K562 (cell line): ENCODE results near the gene CALU. TPM values are rescaled to one million over a fixed set of nuclear protein-coding genes. Genes with fewer than 3 reads are reported as not detected.

ENCODE experiments used
- CBX3 ChIP-seq, 2 experiments: IDR thresholded peaks; 1 replicate in 1 of 2; 2 replicates in 1 of 2; pipeline ENCODE4 v1.6.1; 2012; ENCODE audit warnings: inconsistent platforms in 2 of 2, low read length in 2 of 2, borderline replicate concordance in 1 of 2, control low read depth in 1 of 2
- CCAR2 ChIP-seq: fragments of 200-400 bp; formaldehyde crosslinking; IDR thresholded peaks from 2 replicates; pipeline ENCODE4 v1.6.1; 2017; ENCODE audit warnings: mild to moderate bottlenecking, low read depth, low read length
- ESRRB ChIP-seq: fragments of 250-450 bp; sonication (Bioruptor Pico); IDR thresholded peaks from 2 replicates; pipeline ENCODE4 v1.5.0; 2020; ENCODE audit warnings: mild to moderate bottlenecking, moderate library complexity, borderline replicate concordance
- GATAD2A ChIP-seq: fragments of 450-650 bp; IDR thresholded peaks from 2 replicates; pipeline ENCODE4 v1.6.1; 2017
- HDAC2 ChIP-seq: fragments of 450-650 bp; IDR thresholded peaks from 2 replicates; pipeline ENCODE4 v1.6.1; 2016; ENCODE audit warnings: mild to moderate bottlenecking
- HOXB6 ChIP-seq: fragments of 250-450 bp; sonication (Bioruptor Pico); IDR thresholded peaks from 2 replicates; pipeline ENCODE4 v1.5.1; 2022; ENCODE audit warnings: mild to moderate bottlenecking, borderline replicate concordance
- IRF2 ChIP-seq: sonication (generic); formaldehyde crosslinking; IDR thresholded peaks from 2 replicates; pipeline ENCODE4 v1.8.1; 2022; ENCODE audit warnings: mild to moderate bottlenecking, missing genetic modification reagents
- KDM4B ChIP-seq, 2 experiments: fragments of 450-650 bp in 1 of 2; sonication (generic) in 1 of 2; IDR thresholded peaks; 2 replicates each; pipeline ENCODE4 v1.6.1; 2016 to 2017; ENCODE audit warnings: borderline replicate concordance in 2 of 2, antibody characterized with exemption in 1 of 2, low read depth in 1 of 2, mild to moderate bottlenecking in 1 of 2
- MYC ChIP-seq, 2 experiments: fragments of 250-450 bp in 1 of 2; sonication (Bioruptor Pico) in 1 of 2; IDR thresholded peaks; 2 replicates each; pipeline versions ENCODE4 v1.5.1 to v1.6.1; 2012 to 2021; ENCODE audit warnings: low read depth in 2 of 2, borderline replicate concordance in 1 of 2, improper control_type of control experiment in 1 of 2, low read length in 1 of 2, mild to moderate bottlenecking in 1 of 2, moderate library complexity in 1 of 2
- POLR2B ChIP-seq: fragments of 450-650 bp; IDR thresholded peaks from 2 replicates; pipeline ENCODE4 v1.6.1; 2018; ENCODE audit warnings: low read depth; ENCODE audit not compliant: partially characterized antibody
- PTBP1 ChIP-seq: fragments of 200-400 bp; formaldehyde crosslinking; IDR thresholded peaks from 2 replicates; pipeline ENCODE4 v1.6.1; 2017; ENCODE audit warnings: low read depth, low read length
- PTTG1 ChIP-seq: fragments of 450-650 bp; IDR thresholded peaks from 2 replicates; pipeline ENCODE4 v1.6.1; 2016; ENCODE audit warnings: low read depth, mild to moderate bottlenecking, missing genetic modification characterization, missing compliant biosample characterization
- RAD21 ChIP-seq, 2 experiments: fragments of 250-450 bp in 1 of 2; fragments of 450-650 bp in 1 of 2; sonication (Bioruptor Pico) in 1 of 2; formaldehyde crosslinking in 1 of 2; IDR thresholded peaks in 1 of 2; conservative IDR thresholded peaks in 1 of 2; 2 replicates each; pipeline versions ENCODE4 v1.4.0 to v1.8.0; 2020 to 2022; ENCODE audit warnings: mild to moderate bottlenecking in 2 of 2, moderate library complexity in 1 of 2
- SMARCC2 ChIP-seq: fragments of 450-650 bp; IDR thresholded peaks from 2 replicates; pipeline ENCODE4 v1.6.1; 2017; ENCODE audit warnings: antibody characterized with exemption, moderate library complexity, mild to moderate bottlenecking, low read depth
- STAT5A ChIP-seq: IDR thresholded peaks from 2 replicates; pipeline ENCODE4 v1.6.1; 2012; ENCODE audit warnings: low read length, inconsistent platforms, borderline replicate concordance
- XRCC3 ChIP-seq: fragments of 450-650 bp; IDR thresholded peaks from 2 replicates; pipeline ENCODE4 v1.6.1; 2017; ENCODE audit warnings: mild to moderate bottlenecking, moderate library complexity
- ZNF695 ChIP-seq: fragments of 450-650 bp; formaldehyde crosslinking; IDR thresholded peaks from 2 replicates; pipeline ENCODE4 v1.4.0; 2020; ENCODE audit warnings: mild to moderate bottlenecking, moderate library complexity
- polyA plus RNA-seq, 8 experiments: library from polyadenylated mRNA; depleted of rRNA in 4 of 8; stranded (reverse) in 5 of 8; unstranded in 3 of 8; fragments of >200 nt; fragmentation: Nextera tagmentation in 2 of 8; fragmentation: Illumina TruSeq in 1 of 8; extraction: Ambion mirVana in 2 of 8; extraction: Trizol in 1 of 8; gene quantifications; 2 replicates each; pipeline versions ENCODE4 v1.2.1 to v1.2.3, GENCODE V29; 2011 to 2014; ENCODE audit warnings: inconsistent platforms in 1 of 8, missing spikeins in 1 of 8
- total RNA-seq, 7 experiments: library from RNA; depleted of rRNA in 6 of 7; stranded (reverse); fragments of >200 nt in 6 of 7; fragmentation: Illumina TruSeq in 2 of 7; extraction: Trizol in 2 of 7; gene quantifications; 2 replicates each; pipeline versions ENCODE4 v1.2.1 to v1.2.3, GENCODE V29; 2011 to 2021; ENCODE audit warnings: low replicate concordance in 1 of 7
- TF ChIP-seq, protein P1 (sequence below): fragments of 250-450 bp; sonication (Bioruptor Pico); IDR thresholded peaks from 2 replicates; pipeline ENCODE4 v1.8.0; 2021; ENCODE audit warnings: mild to moderate bottlenecking, moderate library complexity
- TF ChIP-seq, protein P2 (sequence below): fragments of 250-450 bp; sonication (Bioruptor Pico); IDR thresholded peaks from 2 replicates; pipeline ENCODE4 v1.9.0; 2021; ENCODE audit warnings: mild to moderate bottlenecking, inconsistent platforms
- TF ChIP-seq, protein P3 (sequence below): fragments of 450-650 bp; formaldehyde crosslinking; IDR thresholded peaks from 2 replicates; pipeline ENCODE4 v1.4.0; 2020; ENCODE audit warnings: mild to moderate bottlenecking
- TF ChIP-seq, protein P4 (sequence below): fragments of 250-450 bp; sonication (Bioruptor Pico); IDR thresholded peaks from 2 replicates; pipeline ENCODE4 v1.4.0; 2020; ENCODE audit warnings: mild to moderate bottlenecking

The CALU gene
- total and polyA plus RNA-seq, 9 of the 15 experiments (the other 6 are each of a cell fraction or from before 2014, with no cell fraction given) = 166 to 286 (median 215) TPM

DNA sequence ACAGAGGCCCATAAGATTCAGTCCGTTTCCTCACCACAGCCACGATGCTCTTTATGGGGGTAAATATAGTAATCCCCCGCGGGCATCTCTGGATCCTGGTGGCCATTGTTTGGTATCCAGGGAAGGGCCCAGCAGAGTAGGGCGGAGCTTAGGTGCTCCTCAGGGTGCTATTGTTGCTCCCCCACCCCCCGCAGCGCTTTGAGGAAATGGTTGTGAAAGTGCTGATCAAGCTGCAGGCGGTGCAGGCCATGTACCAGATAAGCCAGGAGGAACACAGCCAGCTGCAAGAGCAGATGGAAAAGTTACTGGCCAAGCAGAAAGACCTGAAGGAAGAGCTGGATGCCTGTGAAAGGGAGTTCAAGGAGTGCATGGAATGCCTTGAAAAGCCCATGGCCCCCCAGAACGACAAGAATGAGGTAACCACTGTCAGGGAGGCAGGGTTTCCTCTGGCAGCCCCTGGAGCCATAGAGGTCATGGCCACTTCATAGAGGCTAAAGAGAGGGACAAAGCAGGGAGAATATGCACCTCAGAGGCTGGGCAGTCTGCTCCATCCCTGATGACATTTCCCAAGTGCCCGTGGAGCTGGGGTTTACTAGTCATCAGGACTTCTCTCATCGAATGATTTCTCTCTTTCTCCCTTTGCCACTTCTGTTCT is 73.5 kb downstream of the CALU start (continued):
- TF ChIP-seq HOXB6 (CRISPR knock-in tag) = peak; percentile 62; the same call in 1 of the 2 replicates
- TF ChIP-seq, protein P1, sequence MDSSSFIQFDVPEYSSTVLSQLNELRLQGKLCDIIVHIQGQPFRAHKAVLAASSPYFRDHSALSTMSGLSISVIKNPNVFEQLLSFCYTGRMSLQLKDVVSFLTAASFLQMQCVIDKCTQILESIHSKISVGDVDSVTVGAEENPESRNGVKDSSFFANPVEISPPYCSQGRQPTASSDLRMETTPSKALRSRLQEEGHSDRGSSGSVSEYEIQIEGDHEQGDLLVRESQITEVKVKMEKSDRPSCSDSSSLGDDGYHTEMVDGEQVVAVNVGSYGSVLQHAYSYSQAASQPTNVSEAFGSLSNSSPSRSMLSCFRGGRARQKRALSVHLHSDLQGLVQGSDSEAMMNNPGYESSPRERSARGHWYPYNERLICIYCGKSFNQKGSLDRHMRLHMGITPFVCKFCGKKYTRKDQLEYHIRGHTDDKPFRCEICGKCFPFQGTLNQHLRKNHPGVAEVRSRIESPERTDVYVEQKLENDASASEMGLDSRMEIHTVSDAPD (CRISPR knock-in tag) = no peak
- TF ChIP-seq, protein P2, sequence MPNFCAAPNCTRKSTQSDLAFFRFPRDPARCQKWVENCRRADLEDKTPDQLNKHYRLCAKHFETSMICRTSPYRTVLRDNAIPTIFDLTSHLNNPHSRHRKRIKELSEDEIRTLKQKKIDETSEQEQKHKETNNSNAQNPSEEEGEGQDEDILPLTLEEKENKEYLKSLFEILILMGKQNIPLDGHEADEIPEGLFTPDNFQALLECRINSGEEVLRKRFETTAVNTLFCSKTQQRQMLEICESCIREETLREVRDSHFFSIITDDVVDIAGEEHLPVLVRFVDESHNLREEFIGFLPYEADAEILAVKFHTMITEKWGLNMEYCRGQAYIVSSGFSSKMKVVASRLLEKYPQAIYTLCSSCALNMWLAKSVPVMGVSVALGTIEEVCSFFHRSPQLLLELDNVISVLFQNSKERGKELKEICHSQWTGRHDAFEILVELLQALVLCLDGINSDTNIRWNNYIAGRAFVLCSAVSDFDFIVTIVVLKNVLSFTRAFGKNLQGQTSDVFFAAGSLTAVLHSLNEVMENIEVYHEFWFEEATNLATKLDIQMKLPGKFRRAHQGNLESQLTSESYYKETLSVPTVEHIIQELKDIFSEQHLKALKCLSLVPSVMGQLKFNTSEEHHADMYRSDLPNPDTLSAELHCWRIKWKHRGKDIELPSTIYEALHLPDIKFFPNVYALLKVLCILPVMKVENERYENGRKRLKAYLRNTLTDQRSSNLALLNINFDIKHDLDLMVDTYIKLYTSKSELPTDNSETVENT (CRISPR knock-in tag) = no peak
- TF ChIP-seq, protein P3, sequence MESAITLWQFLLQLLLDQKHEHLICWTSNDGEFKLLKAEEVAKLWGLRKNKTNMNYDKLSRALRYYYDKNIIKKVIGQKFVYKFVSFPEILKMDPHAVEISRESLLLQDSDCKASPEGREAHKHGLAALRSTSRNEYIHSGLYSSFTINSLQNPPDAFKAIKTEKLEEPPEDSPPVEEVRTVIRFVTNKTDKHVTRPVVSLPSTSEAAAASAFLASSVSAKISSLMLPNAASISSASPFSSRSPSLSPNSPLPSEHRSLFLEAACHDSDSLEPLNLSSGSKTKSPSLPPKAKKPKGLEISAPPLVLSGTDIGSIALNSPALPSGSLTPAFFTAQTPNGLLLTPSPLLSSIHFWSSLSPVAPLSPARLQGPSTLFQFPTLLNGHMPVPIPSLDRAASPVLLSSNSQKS = no peak
- 0 out of 2 replicates have a peak, but pooled peaks have one; percentile 39 for TF ChIP-seq PTBP1
- peak; percentile 20; the same call in 1 of the 2 replicates for TF ChIP-seq SMARCC2
- TF ChIP-seq RAD21 (CRISPR knock-in tag; conservative IDR thresholded peaks at IDR 0.05 in 1 of 2, IDR thresholded peaks at IDR 0.05 in 1 of 2) = peak in 1 of 2 experiments; percentile 31; a peak in 3 of 4 replicates
- TF ChIP-seq CBX3 (IDR thresholded peaks at IDR 0.05; ENCODE audit: borderline replicate concordance in 1 of 2, low read length in 2 of 2) = peak in 1 of 2 experiments; percentile 83; a peak in 1 of 3 replicates
- TF ChIP-seq, protein P4, sequence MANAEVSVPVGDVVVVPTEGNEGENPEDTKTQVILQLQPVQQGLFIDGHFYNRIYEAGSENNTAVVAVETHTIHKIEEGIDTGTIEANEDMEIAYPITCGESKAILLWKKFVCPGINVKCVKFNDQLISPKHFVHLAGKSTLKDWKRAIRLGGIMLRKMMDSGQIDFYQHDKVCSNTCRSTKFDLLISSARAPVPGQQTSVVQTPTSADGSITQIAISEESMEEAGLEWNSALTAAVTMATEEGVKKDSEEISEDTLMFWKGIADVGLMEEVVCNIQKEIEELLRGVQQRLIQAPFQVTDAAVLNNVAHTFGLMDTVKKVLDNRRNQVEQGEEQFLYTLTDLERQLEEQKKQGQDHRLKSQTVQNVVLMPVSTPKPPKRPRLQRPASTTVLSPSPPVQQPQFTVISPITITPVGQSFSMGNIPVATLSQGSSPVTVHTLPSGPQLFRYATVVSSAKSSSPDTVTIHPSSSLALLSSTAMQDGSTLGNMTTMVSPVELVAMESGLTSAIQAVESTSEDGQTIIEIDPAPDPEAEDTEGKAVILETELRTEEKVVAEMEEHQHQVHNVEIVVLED (CRISPR knock-in tag) = no peak
- 0 out of 2 replicates have a peak, but pooled peaks have one; percentile 30 for TF ChIP-seq CCAR2
- TF ChIP-seq KDM4B (IDR thresholded peaks at IDR 0.05; ENCODE audit: borderline replicate concordance in 2 of 2, low read depth in 1 of 2) = peak in 1 of 2 experiments; percentile 69; a peak in 1 of 4 replicates
- TF ChIP-seq ZNF695 (CRISPR knock-in tag) = no peak
- TF ChIP-seq MYC (IDR thresholded peaks at IDR 0.05; ENCODE audit: low read depth, low read length) = peak; percentile 71
- no peak for TF ChIP-seq MYC (CRISPR knock-in tag; IDR thresholded peaks at IDR 0.05; ENCODE audit: borderline replicate concordance, low read depth)
- peak; percentile 80 for TF ChIP-seq STAT5A
- no peak for TF ChIP-seq XRCC3
- no peak for TF ChIP-seq ESRRB (CRISPR knock-in tag)
- peak; percentile 49; the same call in 1 of the 2 replicates for TF ChIP-seq HDAC2
- no peak for TF ChIP-seq IRF2
- no peak for TF ChIP-seq GATAD2A
- TF ChIP-seq POLR2B = no peak
- TF ChIP-seq PTTG1 (tag) = no peak
